Activated CD4-positive, alpha-beta T cell treated with anti-CD3 and anti-CD28 coated beads for 24 hours (primary cell): Measurements from ENCODE around the gene CPAMD8.
"Not testable (repeated sequence)": the region's sequence is repeated elsewhere in the genome, so short reads cannot be mapped to it uniquely, and the experiment has no call there.

Experiments used
- DNase-seq, 2 donors: peaks; one replicate each; pipeline ENCODE4 v3.0.0-alpha.2; 2020; ENCODE audit warnings: low read depth in 2 of 2

CPAMD8 gene

GRCh38 chr19:16874978-16875299 lies 151.7 kb downstream of the CPAMD8 start:
- not testable (repeated sequence) for DNase-seq

GRCh38 chr19:16874250-16874977 lies 152.2 kb downstream of the CPAMD8 start:
- no peak for DNase-seq

- DNase-seq: no peak
Observed at GRCh38 chr19:16873594-16873993, 153.0 kb downstream of the CPAMD8 start.

DNA sequence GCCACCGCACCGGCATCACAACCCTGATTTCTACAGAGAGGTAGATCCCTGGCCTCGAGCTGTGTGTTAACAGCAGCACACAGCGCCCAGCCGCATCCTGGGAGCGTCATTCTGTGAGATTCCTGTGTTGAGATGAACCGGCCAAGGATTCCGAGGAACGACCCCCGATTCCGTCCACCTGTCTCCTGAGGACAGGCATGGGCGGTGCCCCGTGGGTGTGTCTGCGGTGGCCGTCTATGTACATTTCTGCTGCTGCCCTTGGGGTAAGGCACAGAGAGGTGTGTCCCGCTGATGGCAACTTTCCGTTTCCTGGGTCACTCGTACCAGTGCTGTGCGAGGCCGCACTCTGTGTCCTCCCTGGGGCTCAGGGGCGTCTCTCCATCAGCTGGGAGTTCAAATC lies 153.9 kb downstream of the CPAMD8 start:
- no peak for DNase-seq

GRCh38 chr19:16871871-16872270 lies 154.7 kb downstream of the CPAMD8 start:
- no peak for DNase-seq

- DNase-seq: no peak
Observed at GRCh38 chr19:16869331-16869972, 157.2 kb downstream of the CPAMD8 start.

DNA sequence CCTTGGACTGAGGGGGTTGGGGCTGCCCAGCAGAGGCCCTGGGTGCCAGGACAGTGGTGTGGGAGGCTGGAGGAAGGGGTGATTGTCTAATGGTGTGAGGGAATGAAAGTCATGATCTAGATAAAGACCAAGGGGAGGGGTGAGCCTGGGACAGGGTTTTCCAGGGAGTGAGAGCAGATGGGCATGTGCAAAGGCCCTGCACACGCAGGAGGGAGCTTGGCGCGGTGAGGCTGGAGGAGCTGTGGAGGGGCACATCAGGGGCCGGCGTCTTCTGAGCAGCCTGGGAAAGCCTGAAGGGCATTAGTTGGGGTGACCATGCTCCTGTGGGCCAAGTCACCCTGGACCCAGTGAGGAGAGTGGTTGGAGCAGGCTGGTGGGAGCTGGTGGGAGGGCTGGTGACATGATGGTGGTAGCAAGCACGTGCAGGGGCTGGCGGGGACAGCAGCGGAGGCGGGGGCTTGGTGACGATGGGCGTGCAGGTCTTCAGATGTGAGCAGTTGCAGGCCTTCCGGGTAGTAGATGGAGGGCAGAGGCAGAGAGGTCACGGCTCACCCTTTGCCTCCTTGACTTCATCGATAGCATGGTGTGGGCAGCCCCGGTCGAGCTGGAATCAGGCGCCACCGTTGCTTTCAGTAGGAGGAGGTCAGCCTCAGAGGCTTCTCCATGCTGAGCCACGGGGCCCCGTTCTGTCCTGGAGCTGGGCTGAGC lies 158.0 kb downstream of the CPAMD8 start:
- DNase-seq: no peak

DNA sequence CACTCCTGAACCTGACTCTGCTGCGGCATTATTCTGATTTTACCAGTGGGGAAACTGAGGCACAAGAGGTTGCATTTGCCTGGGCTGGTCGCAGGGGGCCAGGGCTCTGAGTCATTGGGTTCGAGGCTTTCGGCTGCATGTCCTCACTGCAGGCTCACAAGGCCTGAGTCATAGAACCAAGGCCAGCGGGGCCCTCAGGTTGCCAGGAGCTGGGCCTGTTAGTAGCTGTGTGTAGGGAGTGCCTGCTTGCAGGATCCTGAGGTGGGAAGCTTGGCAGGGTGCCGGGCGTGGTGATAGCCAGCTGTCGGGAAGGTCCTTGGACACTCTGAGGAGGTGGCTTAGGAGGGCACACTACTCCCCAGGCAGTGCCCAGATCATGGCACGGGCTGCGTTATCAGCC lies 159.4 kb downstream of the CPAMD8 start:
- no peak for DNase-seq

- no peak for DNase-seq
Observed at GRCh38 chr19:16862826-16863415, 163.7 kb downstream of the CPAMD8 start.

GRCh38 chr19:16861834-16862233 lies 164.8 kb downstream of the CPAMD8 start:
- no peak for DNase-seq

DNA sequence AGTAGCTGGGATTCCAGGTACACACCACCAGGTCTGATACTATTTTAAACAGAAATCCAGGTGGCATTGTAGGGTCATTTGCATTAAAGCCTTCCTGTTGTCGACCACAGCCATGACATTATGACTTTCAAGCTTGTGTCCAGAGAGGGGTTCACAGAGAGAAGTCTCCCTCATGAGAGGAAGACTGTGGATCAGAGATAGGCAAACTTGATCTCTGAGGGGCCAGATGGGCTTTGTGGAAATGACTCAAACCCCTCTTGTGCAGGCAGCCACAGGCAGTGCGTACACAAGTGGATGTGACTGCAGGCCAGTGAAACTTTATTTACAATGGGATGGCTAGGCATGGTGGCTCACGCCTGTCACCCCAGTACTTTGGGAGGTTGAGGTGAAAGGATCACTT lies 165.6 kb downstream of the CPAMD8 start:
- DNase-seq: no peak

DNA sequence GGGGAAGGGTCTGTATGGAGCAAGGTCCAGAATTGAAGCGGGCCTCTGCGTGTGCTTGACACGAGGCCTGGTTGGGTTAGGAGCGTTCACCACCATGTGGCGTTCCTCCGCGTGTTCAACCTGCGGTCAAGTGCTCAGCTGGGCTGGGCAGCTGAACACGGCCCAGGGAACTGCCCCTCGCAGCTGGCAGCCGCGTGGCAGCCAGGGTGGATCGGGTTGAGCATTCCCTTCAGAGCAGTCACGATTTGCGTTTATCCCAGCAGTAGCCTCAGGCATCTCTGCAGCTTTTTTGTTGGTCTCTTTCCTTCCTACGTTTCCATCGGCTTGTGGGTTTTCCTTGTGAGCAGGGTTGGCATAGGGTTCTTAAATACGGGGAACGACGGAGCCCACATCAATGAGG lies 166.5 kb downstream of the CPAMD8 start:
- no peak for DNase-seq

GRCh38 chr19:16859626-16860025 lies 167.0 kb downstream of the CPAMD8 start:
- DNase-seq: no peak

DNA sequence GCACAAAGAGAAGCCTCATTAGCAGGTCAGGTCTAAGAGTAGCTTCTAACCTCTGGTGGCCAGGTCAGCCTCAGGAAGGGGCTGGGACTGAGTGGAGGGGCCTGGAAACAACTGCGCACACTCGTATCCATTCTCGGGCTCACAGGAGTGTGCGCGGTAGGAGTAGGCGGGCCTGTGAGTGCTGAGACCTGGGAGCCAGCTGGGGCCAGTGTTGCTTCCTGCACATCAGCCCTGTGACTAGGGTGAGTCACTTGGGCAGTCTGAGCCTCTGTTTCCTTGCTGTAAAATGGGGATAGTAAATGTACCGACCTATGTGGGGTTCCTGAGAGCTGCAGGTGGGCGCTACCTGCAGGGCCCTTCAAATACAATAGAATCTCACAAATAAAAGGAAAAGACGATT lies 170.5 kb downstream of the CPAMD8 start:
- DNase-seq: no peak

- no peak for DNase-seq
Observed at GRCh38 chr19:16853066-16853465, 173.5 kb downstream of the CPAMD8 start.

DNA sequence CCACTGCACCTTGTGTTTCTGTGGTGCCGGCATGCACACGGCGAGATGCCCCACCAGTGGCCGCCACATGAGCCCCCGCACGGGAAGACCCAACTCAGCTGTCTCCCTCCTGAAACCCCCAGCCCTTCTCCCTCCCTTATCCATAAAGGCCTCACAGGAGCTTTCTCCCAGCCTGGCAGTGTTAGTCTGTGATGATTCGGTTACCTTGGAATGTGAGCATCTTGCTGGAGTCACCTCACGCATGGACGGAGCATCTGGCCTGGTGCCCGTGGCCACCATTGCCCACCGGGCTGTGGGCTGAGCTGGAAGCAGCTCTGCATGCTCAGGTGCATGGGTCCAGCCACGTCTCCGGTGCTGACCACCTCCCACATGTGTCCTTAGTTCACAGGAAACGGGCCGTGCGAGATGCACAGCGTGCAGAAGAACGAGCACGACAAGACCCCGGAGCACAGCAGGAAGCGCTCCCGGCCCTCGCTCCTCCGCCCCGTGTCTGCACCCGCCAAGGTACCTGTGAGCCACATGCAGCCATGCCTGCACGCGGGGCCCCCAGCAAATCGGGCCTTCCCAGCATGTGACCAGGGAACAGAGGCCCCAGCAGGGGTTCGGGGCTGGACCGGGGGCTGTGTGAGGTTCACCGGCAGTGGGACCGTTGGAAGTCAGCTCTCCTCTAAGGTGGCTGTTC lies 175.4 kb downstream of the CPAMD8 start:
- no peak for DNase-seq

GRCh38 chr19:16850133-16850532 lies 176.5 kb downstream of the CPAMD8 start:
- no peak for DNase-seq

DNA sequence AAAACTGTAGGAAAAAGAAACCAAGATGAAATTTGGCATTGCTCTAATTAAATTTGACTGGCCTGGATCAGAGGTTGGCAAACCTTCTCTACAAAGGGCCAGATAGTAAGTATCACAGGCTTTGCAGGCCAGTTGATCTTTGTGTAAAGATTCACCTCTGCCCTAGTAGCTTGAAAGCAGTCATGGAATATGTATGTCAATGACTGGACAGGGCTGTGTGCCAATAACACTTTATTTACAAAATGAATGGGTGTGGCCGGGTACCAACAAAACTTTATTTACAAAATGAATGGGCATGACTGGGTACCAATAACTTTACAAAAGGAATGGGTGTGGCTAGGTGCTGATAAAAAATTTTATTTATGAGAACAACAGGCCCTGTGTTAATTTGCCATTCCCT lies 177.4 kb downstream of the CPAMD8 start:
- DNase-seq: no peak

DNA sequence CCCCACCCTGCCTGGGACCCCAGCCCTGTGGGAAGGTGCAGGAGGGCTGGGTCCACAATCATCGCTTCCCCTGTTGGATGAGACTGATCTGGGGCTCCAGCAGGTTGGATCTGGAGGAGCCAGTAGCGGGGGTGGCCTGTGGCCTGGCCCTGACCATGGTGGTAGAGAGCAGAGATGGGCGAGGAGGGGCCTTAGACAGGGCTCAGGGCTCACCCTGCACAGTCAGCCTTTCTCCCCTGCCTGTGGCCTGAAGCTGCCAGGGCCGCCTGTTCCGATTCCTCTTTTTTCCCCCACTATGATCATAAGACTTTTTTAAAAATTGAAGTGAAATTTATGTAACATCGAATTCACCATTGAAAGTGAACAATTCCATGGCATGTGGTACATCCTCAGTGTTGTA lies 179.2 kb downstream of the CPAMD8 start:
- DNase-seq: no peak

- DNase-seq: no peak
Observed at GRCh38 chr19:16846901-16847300, 179.7 kb downstream of the CPAMD8 start.
